GM19351 (cell line): ENCODE measurements around the gene NOS1AP.

ENCODE experiments used
- ATAC-seq: cut with Tn5 transposase; IDR thresholded peaks from one replicate; pipeline ENCODE4 v1.9.1; 2021; ENCODE audit warnings: mild to moderate bottlenecking, moderate library complexity; ENCODE audit not compliant: unreplicated experiment

The NOS1AP gene

GRCh38 chr1:162285149-162285561, 215.7 kb downstream of the NOS1AP start:
- no peak for ATAC-seq

GRCh38 chr1:162291000-162291399, 221.5 kb downstream of the NOS1AP start:
- no peak for ATAC-seq

GRCh38 chr1:162292422-162292849, 222.9 kb downstream of the NOS1AP start:
- no peak for ATAC-seq

GRCh38 chr1:162293073-162293692, 223.7 kb downstream of the NOS1AP start:
- ATAC-seq, result no peak

- ATAC-seq, result no peak
These were observed 224.5 kb downstream of the NOS1AP start for GRCh38 chr1:162294015-162294414.

GRCh38 chr1:162297208-162297607, 227.7 kb downstream of the NOS1AP start:
- ATAC-seq, result no peak

- no peak for ATAC-seq
These were observed 228.8 kb downstream of the NOS1AP start for GRCh38 chr1:162298266-162298665.

- no peak for ATAC-seq
These were observed 229.5 kb downstream of the NOS1AP start for GRCh38 chr1:162299018-162299417.

- no peak for ATAC-seq
These were observed 230.8 kb downstream of the NOS1AP start for GRCh38 chr1:162300057-162300917.

GRCh38 chr1:162301696-162302095, 232.2 kb downstream of the NOS1AP start:
- no peak for ATAC-seq

- no peak for ATAC-seq
These were observed 233.0 kb downstream of the NOS1AP start for GRCh38 chr1:162302306-162303003.

GRCh38 chr1:162303004-162303344, 233.5 kb downstream of the NOS1AP start:
- ATAC-seq, result no peak

- ATAC-seq, result no peak
These were observed 235.2 kb downstream of the NOS1AP start for GRCh38 chr1:162304736-162305135.

- no peak for ATAC-seq
These were observed 236.5 kb downstream of the NOS1AP start for GRCh38 chr1:162305969-162306368.

GRCh38 chr1:162310337-162310736, 240.8 kb downstream of the NOS1AP start:
- no peak for ATAC-seq

GRCh38 chr1:162314206-162314605, 244.7 kb downstream of the NOS1AP start:
- ATAC-seq, result no peak

GRCh38 chr1:162315673-162316072, 246.2 kb downstream of the NOS1AP start:
- ATAC-seq, result no peak

- ATAC-seq, result no peak
These were observed 246.7 kb downstream of the NOS1AP start for GRCh38 chr1:162316187-162316586.

GRCh38 chr1:162317621-162318020, 248.1 kb downstream of the NOS1AP start:
- no peak for ATAC-seq

- ATAC-seq, result no peak
These were observed 250.1 kb downstream of the NOS1AP start for GRCh38 chr1:162319493-162320175.

GRCh38 chr1:162321809-162322422, 252.4 kb downstream of the NOS1AP start:
- ATAC-seq, result no peak
